ENCODE results near the gene RECK.
A peak's percentile ranks its signal among the peaks of the same experiment; 100 is the strongest.

Gene RECK

DNA sequence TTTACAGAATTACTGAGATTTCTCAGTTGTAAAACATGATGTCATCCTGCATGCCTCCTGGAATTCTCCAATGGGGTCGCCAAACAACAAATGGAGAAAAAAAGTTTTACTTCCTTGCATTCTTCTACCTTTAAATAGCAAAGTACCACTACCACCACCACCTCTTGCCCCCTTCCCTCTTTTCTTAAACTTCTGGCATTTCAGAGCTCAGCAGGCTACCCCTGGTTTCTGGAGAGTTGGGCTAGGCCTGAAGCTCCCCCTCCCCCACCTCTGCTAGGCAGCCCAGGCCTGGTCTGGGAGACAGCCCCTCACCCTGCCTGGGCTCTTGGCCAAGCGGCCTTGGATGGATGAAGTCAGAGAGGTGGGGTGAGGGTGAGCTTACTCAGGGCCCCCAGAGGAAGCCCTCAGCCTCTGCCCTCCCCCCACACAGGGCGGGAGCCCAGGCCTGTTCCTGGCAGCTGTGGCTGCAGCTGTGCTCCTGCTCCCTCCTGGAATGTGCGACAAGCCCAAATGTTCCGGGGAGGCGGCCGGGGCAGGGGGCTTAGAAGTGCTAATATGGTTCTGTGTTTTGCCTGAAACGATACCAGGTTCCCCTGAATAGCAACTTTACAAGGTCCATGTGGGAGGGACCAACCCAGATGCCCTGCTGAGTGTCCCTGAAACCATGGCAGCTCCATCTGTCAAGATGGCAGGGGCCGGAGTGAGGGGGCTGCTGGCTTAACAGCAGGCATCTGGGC is 126.5 kb downstream of the RECK start:
- no peak for DNase-seq

DNA sequence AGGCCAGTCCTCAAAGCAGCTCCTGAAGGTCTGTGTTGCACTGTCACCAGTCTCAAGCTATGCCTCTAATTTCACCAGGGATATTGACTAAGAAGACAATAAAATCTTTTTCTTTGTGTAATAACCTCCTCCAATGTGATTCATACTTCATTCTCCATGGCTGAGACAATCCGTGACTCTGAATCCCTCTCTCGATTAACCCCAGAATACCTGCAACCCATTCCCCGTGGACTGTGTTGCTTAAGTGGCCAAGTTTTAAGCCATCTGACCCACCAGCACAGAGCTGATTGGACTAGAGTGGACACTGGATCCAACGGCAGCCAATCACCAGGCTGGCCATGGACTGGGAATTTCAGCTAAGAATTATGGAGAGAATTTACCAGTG is 127.1 kb downstream of the RECK start:
- no peak for DNase-seq

DNA sequence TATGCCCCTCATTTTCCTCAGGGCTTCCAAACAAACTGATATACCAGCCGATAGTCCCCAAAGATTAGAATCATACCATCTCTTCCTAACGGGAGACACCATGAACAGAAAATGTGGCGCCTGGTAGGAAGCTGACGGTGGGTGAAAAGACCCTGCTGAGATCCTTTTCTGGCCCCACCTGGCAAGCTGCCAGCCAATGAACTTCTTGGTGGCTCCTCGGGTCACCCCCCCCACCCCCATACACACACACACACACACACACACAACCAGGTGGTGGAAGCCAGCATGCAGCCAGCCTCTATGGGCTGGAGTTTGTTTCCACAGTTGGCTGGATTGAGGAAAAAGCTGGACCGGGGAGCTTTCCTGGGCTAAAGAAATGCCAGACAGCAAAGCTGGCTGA is 127.7 kb downstream of the RECK start:
- no peak for DNase-seq

DNA sequence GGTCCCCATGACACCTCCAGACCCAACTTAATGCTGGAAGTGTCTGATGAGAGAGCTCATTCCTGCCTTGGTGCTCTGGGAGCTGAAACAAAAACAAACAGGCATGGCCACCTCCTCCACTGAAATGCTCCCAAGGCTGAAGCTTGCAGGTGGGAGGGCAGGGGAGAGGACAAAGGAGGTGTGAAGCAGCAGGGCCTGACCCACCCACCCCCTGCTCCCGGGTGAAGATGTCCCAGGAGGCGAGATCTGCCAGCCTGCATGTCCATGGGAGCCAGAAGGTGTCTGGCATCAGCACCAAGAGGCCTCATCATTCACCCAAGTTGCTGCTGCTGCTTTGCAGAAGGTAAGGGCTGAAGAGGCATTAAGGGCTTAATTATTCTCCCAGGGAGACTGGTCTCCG is 128.3 kb downstream of the RECK start:
- DNase-seq: no peak

DNA sequence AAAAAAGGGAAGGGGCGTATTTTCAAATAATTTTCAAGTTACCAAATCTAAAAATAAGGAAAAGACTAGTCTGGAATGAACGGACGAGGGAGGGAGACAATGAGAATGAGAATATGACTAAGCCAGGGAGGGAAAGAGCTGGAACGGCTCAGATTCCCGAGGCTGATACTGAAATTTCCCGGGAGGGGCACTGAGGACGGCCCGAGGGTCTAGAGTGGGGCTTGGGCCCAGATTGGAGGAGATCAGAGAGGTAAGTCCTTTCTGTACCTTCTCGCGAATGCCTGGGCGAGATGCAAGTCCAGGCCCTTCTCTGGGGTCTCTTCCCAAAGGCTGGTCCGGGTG is 129.1 kb downstream of the RECK start:
- DNase-seq: no peak

DNA sequence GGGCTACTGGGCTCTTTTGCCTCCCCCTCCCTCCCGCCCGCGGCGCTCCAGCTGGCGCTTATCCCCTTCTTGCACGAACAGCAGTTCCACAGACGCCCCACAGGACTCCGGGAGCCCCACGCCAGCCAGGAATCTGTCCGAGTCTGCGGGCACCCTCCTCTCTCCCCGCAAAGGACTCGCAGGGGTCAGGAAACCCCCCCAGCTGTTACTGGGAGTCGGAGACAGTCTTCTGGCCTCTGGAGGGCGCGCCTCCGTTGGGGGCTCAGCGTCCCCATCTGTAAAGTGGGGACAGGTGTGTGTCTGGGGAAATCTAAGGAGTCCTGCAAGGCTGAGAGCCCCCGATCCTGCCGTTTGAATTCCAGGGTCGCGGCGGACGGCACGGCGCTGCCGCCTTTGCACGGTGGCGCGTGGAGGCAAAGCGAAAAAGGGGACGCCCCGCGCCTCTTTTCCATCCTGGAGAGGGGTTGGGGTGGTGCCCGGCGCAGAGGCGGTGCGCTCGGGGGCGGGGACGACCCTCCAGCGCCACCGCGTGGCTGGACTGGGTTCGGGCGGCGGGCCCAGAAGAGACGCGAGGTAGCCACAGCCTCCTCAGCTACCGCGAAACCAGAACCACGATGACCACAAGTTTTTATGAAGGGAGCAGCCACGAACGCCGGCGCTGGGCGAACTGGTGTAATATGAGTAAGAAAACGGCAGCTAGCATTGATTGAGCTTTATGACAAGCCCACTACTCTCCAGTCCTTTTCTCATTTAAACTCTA is 129.6 kb downstream of the RECK start:
- peak; percentile 74 for DNase-seq

DNA sequence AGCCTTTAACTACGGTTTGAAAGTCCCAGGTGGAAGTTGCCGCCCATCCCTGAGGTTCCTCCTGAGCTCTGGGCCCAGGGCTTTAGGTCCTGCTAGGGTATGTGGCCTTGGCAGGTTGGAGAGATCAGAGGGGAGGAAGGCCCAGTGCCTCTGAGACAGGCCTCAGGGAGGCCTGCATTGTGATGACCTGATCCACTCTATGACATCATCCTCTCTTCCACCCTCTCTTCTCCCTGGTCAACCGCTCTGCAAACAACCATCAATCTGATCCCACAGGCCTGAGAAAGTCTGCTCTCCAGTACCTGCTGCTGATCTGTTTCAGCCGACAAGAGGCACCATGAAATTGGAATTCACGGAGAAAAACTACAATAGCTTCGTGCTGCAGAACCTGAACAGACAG is 132.5 kb downstream of the RECK start, which contains the start of gene CCIN:
TSS of gene CCIN (plus strand) at position 223 of the 400 bp plus-strand sequence. CDS start at position 338, 115 bp downstream.
- DNase-seq: no peak

DNA sequence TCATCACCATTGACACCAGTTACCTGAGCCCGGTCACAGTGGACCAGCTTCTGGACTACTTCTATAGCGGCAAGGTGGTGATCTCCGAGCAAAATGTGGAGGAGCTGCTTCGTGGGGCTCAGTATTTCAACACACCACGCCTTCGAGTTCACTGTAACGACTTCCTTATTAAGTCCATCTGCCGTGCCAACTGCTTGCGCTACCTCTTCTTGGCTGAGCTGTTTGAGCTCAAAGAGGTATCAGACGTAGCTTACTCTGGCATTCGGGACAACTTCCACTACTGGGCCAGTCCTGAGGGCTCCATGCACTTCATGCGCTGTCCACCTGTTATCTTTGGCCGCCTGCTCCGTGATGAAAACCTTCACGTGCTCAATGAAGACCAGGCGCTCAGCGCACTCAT is 133.0 kb downstream of the RECK start:
- no peak for DNase-seq

DNA sequence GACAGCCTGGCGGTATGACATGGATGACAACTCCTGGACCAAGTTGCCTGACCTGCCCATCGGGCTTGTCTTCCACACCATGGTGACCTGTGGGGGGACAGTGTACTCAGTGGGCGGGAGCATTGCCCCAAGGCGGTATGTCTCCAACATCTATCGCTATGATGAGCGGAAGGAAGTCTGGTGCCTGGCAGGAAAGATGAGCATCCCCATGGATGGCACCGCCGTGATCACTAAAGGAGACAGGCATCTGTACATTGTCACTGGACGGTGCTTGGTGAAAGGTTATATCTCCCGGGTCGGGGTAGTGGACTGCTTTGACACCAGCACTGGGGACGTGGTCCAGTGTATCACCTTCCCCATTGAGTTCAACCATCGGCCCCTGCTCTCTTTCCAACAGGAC is 133.8 kb downstream of the RECK start:
- DNase-seq: no peak

DNA sequence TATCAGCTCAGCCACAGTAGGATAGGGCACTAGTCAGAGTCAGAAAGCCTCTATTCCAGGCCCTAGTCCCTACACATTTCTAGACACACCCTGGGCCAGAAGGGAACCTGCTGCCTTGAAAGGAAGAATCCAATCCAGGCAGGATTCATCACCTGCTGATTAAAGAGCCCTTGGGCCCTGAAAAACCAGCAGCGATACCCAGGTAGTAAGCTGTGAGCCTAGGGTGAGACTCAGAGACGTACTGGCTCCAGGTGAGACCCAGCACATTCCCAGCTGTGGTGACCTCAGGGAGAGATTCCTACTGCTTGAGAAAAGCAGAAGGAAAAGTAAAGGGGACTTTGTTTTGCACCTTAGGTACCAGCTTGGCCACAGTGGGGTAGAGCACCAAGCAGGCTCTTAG is 137.1 kb downstream of the RECK start:
- no peak for DNase-seq
